ENCODE measurements around the gene TRPM6. TPM values are rescaled to one million over a fixed set of nuclear protein-coding genes. Genes with fewer than 3 reads are reported as not detected.

TRPM6 gene
- total RNA-seq, 1 experiment from 2014 or later: 1.4 TPM

GRCh38 chr9:74755355-74755754 is 132.4 kb downstream of the TRPM6 start:
- TF ChIP-seq, protein P1, sequence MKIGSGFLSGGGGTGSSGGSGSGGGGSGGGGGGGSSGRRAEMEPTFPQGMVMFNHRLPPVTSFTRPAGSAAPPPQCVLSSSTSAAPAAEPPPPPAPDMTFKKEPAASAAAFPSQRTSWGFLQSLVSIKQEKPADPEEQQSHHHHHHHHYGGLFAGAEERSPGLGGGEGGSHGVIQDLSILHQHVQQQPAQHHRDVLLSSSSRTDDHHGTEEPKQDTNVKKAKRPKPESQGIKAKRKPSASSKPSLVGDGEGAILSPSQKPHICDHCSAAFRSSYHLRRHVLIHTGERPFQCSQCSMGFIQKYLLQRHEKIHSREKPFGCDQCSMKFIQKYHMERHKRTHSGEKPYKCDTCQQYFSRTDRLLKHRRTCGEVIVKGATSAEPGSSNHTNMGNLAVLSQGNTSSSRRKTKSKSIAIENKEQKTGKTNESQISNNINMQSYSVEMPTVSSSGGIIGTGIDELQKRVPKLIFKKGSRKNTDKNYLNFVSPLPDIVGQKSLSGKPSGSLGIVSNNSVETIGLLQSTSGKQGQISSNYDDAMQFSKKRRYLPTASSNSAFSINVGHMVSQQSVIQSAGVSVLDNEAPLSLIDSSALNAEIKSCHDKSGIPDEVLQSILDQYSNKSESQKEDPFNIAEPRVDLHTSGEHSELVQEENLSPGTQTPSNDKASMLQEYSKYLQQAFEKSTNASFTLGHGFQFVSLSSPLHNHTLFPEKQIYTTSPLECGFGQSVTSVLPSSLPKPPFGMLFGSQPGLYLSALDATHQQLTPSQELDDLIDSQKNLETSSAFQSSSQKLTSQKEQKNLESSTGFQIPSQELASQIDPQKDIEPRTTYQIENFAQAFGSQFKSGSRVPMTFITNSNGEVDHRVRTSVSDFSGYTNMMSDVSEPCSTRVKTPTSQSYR (CRISPR knock-in tag; IDR thresholded peaks at IDR 0.05): no peak
- no peak for TF ChIP-seq NFATC4 (CRISPR knock-in tag; IDR thresholded peaks at IDR 0.05)
- no peak for TF ChIP-seq ZNF425 (CRISPR knock-in tag; conservative IDR thresholded peaks at IDR 0.05)
- TF ChIP-seq, protein P2, sequence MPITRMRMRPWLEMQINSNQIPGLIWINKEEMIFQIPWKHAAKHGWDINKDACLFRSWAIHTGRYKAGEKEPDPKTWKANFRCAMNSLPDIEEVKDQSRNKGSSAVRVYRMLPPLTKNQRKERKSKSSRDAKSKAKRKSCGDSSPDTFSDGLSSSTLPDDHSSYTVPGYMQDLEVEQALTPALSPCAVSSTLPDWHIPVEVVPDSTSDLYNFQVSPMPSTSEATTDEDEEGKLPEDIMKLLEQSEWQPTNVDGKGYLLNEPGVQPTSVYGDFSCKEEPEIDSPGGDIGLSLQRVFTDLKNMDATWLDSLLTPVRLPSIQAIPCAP (CRISPR knock-in tag; IDR thresholded peaks at IDR 0.05): no peak
- no peaks in the 10 kb centered on the region for H3K27me3 Mint-ChIP-seq (ENCODE audit: low read depth)
- no peaks in the 10 kb centered on the region for H3K9me3 Mint-ChIP-seq
- H3K27ac Mint-ChIP-seq: no peak overlapping the region
- no peak overlapping the region for H3K4me3 Mint-ChIP-seq
- no peak for DNase-seq (ENCODE audit: low spot score)
- ATAC-seq: no peak
- POLR2A ChIA-PET: no interaction called here
- CTCF ChIA-PET: no interaction called here
- H3K36me3 Mint-ChIP-seq: no peaks in the 10 kb centered on the region
- no peaks in the 10 kb centered on the region for H3K4me1 Mint-ChIP-seq

GRCh38 chr9:74753650-74754049 is 134.1 kb downstream of the TRPM6 start:
- no peak for DNase-seq (ENCODE audit: low spot score)
- no peaks in the 10 kb centered on the region for H3K9me3 Mint-ChIP-seq
- no peaks in the 10 kb centered on the region for H3K27me3 Mint-ChIP-seq (ENCODE audit: low read depth)
- CTCF ChIA-PET: interaction anchor here (0.9 kb wide), 1 partner anchor 21 kb away, joined by 3 read pairs; no protein-coding TSS in a partner anchor
- H3K27ac Mint-ChIP-seq: no peak overlapping the region
- TF ChIP-seq FOXK1 (CRISPR knock-in tag; IDR thresholded peaks at IDR 0.05) (no peak), RORB (CRISPR knock-in tag; IDR thresholded peaks at IDR 0.05) (no peak), E2F5 (CRISPR knock-in tag; IDR thresholded peaks at IDR 0.05) (no peak), HMGA2 (CRISPR knock-in tag; IDR thresholded peaks at IDR 0.05) (no peak), FOXP1 (CRISPR knock-in tag; IDR thresholded peaks at IDR 0.05; ENCODE audit: borderline replicate concordance) (no peak)
- TF ChIP-seq, protein P3, sequence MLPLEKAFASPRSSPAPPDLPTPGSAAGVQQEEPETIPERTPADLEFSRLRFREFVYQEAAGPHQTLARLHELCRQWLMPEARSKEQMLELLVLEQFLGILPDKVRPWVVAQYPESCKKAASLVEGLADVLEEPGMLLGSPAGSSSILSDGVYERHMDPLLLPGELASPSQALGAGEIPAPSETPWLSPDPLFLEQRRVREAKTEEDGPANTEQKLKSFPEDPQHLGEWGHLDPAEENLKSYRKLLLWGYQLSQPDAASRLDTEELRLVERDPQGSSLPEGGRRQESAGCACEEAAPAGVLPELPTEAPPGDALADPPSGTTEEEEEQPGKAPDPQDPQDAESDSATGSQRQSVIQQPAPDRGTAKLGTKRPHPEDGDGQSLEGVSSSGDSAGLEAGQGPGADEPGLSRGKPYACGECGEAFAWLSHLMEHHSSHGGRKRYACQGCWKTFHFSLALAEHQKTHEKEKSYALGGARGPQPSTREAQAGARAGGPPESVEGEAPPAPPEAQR (CRISPR knock-in tag; IDR thresholded peaks at IDR 0.05): no peak
- TF ChIP-seq, protein P1 (CRISPR knock-in tag; IDR thresholded peaks at IDR 0.05): no peak
- POLR2A ChIA-PET: no interaction called here
- H3K4me3 Mint-ChIP-seq: no peak overlapping the region
- ATAC-seq: no peak
- H3K36me3 Mint-ChIP-seq: no peaks in the 10 kb centered on the region
- no peaks in the 10 kb centered on the region for H3K4me1 Mint-ChIP-seq

GRCh38 chr9:74748966-74749365 is 138.8 kb downstream of the TRPM6 start:
- CTCF ChIA-PET: no interaction called here
- TF ChIP-seq SP1 (CRISPR knock-in tag; conservative IDR thresholded peaks at IDR 0.05): no peak
- TF ChIP-seq ZBTB21 (CRISPR knock-in tag; IDR thresholded peaks at IDR 0.05; ENCODE audit: borderline replicate concordance): no peak
- TF ChIP-seq TCF7 (CRISPR knock-in tag; IDR thresholded peaks at IDR 0.05; ENCODE audit: low read depth): no peak
- no peak for TF ChIP-seq CREB1 (CRISPR knock-in tag; IDR thresholded peaks at IDR 0.05)
- TF ChIP-seq NR1H2 (CRISPR knock-in tag; IDR thresholded peaks at IDR 0.05): no peak
- no peak for TF ChIP-seq GABPB1 (CRISPR knock-in tag; IDR thresholded peaks at IDR 0.05)
- TF ChIP-seq, protein P4, sequence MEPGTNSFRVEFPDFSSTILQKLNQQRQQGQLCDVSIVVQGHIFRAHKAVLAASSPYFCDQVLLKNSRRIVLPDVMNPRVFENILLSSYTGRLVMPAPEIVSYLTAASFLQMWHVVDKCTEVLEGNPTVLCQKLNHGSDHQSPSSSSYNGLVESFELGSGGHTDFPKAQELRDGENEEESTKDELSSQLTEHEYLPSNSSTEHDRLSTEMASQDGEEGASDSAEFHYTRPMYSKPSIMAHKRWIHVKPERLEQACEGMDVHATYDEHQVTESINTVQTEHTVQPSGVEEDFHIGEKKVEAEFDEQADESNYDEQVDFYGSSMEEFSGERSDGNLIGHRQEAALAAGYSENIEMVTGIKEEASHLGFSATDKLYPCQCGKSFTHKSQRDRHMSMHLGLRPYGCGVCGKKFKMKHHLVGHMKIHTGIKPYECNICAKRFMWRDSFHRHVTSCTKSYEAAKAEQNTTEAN (CRISPR knock-in tag; IDR thresholded peaks at IDR 0.05): no peak
- TF ChIP-seq OVOL2 (CRISPR knock-in tag; IDR thresholded peaks at IDR 0.05; ENCODE audit: borderline replicate concordance): no peak
- no peak for TF ChIP-seq SMAD4 (CRISPR knock-in tag; IDR thresholded peaks at IDR 0.05)
- TF ChIP-seq MYBL2 (CRISPR knock-in tag; IDR thresholded peaks at IDR 0.05): no peak
- Mint-ChIP-seq H3K27me3 (ENCODE audit: low read depth) (no peaks in the 10 kb centered on the region; the same call in 1 of the 2 replicates), H3K27ac (no peak overlapping the region), H3K9me3 (no peaks in the 10 kb centered on the region; the same call in 1 of the 2 replicates), H3K4me3 (no peak overlapping the region), H3K36me3 (no peaks in the 10 kb centered on the region), H3K4me1 (0 out of 2 replicates have a peak, but pooled peaks cover under 1% of the 10 kb centered on the region)
- DNase-seq (ENCODE audit: low spot score): no peak
- ATAC-seq: no peak
- POLR2A ChIA-PET: no interaction called here
